HL-60/S4 treated with retinoic acid at 250 ng/mL for 4 days and 3 days (cell line): Measurements from ENCODE around the gene PLXDC1.

Experiments used
- in situ Hi-C: fragments of 300-500 bp; cut with MboI; formaldehyde crosslinking; loops from 2 replicates; pipeline ENCODE4 v1.7.0; 2022; ENCODE audit warnings: low sequenced_read_pairs

Gene PLXDC1

GRCh38 chr17:39151150-39151942 is at the start of gene PLXDC1:
Gene PLXDC1 (minus strand): TSS chr17:39151637. CDS start chr17:39151437, 200 bp downstream.
- in situ Hi-C loops, result loop anchor here (10.0 kb wide), 1 partner anchor 167 kb away; no protein-coding TSS in a partner anchor

- in situ Hi-C loops, result no loop called here
Observed at GRCh38 chr17:39200957-39201510, 49.6 kb upstream of the PLXDC1 start.

DNA sequence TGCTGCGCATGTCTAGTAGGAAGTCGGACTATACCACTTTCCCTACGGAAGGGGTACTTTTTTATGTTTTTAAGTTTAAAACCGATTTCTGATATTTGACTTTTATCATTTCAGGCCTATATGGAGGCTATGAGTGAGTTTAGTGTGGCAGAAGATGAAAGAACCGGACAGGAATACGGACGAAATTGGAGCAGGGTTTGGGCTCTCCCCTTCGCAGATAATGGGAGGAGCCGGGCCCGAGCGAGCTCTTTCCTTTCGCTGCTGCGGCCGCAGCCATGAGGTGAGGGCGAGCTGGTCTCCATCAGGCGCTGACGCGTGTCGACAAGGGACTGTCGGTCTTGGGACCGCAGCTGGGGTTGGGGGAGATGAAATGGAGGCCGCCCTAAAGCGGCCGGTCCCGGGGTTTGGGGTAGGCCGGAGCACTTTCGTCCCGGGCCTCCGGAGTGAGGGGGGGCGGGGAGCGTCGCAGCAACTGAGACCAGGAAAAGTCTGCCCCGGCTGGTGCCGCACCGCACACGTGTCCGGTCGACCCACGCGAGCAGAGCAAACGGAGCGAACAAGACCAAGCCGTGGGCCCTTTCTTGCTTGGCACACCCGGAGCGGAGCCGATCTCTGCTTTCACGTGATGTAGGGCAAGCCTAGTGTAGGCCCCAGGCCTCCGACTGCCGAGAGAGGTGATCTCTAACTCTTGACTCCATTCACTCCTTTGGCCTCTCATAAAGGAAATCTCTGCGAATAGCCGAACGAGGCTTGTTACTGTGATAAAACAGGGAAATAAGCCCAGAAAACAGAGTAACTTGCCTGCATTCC is 48.8 kb upstream of the PLXDC1 start, which contains the start of gene RPL19:
Gene RPL19 (plus strand): TSS at position 214 of the 810 bp plus-strand sequence. CDS start 62 bp downstream, at position 276.
- in situ Hi-C loops, result no loop called here

GRCh38 chr17:39199820-39200069 is 48.3 kb upstream of the PLXDC1 start:
- in situ Hi-C loops, result no loop called here

GRCh38 chr17:39198186-39198566 is 46.7 kb upstream of the PLXDC1 start:
- in situ Hi-C loops, result no loop called here

DNA sequence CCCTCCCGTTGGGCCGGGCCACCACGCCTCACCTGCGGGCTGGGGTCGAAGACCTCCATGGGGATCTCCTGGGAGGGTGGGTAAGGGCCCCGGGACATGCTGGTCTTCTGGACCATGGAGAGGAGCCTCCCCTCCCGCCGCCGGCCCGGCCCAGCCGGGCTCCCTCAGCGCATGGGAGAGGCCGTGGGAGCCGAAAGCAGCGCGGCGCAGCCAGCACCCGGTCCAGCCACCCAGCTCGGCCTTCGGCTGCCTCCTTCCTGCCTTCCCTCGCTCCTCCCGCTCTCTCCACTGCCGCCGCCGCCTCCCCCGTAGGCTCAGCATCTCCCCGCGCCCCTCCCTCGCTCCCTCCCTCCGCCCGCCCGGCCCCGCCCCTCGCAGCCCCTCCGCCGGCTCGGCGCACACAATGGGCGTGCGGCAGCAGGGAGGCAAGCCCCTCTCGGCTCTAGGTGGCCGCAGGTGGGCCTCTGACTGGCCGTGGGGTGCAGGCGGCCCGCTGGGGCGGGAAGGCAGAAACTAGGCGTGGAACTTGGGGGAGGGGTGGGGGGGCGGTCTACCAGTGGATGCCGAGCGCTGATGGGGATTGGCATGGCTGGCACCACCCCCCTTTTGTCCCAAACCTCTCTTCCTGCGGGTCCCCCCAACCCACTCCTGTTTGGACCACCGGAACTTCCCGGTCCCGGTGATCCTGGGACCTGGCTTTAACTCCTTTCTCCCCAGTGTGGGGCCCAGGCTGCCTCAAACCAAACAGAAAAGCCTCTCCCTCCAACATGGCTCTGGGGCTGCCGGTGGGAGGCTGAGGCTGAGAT is 46.1 kb upstream of the PLXDC1 start, which contains the start of gene CACNB1:
Gene CACNB1 (minus strand): TSS at position 290 of the 806 bp plus-strand sequence. CDS start 174 bp downstream, at position 116.
- in situ Hi-C loops, result no loop called here

- in situ Hi-C loops, result no loop called here
Observed at GRCh38 chr17:39196808-39197291, 45.4 kb upstream of the PLXDC1 start.

GRCh38 chr17:39196241-39196807 is 44.9 kb upstream of the PLXDC1 start:
- in situ Hi-C loops, result no loop called here

GRCh38 chr17:39195568-39196160 is 44.2 kb upstream of the PLXDC1 start:
- in situ Hi-C loops, result no loop called here

- in situ Hi-C loops, result no loop called here
Observed at GRCh38 chr17:39194985-39195524, 43.6 kb upstream of the PLXDC1 start.

- in situ Hi-C loops, result no loop called here
Observed at GRCh38 chr17:39194089-39194984, 42.9 kb upstream of the PLXDC1 start.

DNA sequence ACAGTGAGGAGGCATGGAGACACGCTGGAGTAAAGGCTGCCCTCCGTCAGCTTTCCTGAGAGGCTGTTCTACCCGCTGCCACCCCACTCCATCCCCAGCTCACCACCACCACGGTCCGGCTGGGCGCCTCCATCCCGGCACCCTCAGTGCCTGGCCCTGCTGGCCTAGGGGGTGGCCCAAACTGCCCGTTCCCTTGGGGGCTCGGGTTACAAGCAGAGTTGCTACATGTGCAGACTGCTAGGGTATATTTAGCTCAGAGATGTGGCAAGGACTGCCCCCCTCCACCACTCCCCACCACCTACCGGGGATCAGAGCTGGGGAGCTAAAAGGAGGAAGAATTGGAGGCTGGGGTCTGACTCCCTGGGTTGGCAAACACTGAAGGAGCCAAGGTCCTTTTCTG is 41.9 kb upstream of the PLXDC1 start:
- in situ Hi-C loops, result no loop called here

DNA sequence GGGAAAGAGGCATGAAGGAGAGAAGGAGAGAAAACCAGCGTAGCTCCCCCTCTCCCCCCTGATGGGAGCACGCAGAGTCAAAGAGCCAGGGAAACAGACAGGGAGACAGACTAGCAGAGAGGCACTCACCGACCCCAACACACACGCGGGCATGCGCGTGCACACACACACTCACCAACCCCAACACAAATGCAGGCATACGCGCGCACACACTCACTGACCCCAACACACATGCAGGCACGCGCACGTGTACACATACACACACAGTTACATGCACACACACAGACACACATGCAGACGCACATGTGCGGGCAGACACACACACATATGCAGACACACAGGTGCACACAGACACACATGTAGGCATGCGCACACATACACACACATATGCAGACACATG is 41.5 kb upstream of the PLXDC1 start:
- in situ Hi-C loops, result no loop called here

DNA sequence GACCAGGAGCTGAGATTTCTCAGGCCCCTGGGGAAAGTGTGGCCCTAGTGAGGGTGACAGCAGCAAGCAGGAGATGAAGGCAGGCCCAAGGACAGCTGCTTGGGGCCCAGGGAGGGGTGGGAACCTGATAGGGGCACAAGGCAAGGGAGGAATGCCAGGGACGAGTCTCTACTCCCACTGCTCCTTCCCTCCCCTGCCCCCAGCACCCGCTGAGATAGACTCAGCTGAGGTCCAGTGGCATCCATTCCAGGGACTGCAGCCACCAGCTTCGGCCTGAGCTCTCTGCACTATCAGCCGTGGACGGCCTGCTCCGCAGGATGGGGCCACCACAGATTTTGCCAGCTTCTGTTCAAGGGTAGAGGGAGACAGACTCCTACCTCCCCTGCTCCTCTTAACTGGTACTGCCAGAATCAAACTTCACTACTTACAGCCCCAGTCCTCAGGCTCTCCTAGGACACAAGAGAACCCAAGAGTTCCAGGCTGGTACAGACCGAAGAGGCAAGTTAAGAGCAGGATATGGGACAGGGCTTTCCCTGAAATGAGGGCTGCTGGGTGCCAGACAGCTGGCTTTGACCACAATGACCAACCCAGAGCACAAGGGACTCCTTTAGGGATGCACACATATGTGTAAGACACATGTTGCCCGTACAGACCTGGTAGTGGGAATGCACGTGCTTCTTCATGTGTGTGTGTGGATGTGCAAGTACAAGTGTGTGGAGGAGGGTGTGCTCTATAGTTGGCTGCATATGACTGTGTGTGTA is 40.5 kb upstream of the PLXDC1 start:
- in situ Hi-C loops, result no loop called here

DNA sequence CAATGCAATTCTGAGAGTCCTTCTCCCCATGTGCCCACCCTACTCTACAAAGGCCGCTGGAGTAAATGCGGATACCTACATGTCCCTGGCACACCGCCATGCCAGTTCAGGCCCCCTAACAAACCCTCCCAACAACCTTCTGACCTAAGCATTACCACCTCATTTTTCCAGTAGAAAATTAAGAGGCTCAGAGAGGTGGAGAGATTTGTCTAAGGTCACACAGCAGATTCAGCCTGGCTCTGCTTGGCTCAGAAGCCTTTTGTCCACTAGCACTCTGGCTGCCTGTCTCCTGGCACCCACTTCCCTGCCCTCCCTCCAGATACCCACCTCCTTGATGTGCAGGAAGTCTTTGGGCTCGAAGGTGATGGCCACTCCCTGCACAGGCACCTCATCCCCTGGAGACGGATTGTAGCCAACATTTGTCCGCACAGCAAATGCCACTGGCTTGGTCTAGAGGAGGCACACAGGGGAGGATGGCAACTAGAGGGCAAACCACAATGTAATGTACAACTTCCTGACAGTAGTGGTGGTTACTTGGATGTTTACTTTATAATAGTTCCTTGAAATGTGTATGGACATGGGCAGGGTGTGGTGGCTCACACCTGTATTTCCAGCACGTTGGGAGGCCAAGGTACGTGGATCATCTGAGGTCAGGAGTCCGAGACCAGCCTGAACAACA is 35.9 kb upstream of the PLXDC1 start:
- in situ Hi-C loops, result no loop called here

DNA sequence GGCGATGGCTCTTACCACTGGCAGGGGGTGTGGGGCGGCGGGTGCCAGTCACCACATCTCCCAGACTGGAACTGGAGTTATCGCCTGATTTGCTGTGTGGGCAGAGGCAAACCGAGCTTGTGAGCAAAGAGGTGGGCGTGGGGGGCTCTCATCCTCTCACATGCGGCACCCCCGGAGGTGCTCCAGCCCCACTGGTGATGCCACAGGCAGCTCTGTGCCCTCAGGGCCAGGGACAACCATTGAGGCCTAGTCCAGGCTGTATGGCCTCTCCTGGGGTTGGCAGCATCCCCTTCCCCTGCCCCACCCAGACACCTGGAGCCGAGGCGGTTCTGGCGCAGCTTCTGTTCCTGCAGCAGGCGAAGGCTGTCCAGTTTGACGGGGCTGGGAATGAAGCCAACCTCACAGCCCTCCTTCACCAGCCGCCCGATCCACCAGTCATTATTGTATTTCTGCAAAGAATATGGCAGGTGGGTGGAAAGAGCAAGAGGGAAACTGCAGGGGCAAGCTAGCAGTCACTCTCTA is 35.1 kb upstream of the PLXDC1 start:
- in situ Hi-C loops, result no loop called here

DNA sequence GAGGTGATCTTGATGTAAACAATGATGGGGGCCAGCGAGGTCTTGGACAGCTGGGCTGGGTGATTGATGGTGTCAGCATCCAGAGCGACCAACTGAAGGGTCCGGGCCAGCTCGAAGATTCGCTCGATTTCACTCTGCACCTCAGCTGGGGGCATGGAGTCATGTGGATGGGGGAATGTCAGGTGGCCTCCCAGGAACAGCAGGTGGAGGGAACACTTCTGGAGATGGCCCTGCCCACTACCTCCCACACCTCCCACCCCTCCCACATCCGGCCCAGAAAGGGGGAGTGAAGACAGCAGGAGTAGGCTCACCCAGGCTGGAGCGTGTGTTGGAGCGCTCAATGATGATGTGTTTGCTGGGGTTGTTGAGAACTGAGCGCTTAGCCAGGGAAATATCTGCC is 32.3 kb upstream of the PLXDC1 start:
- in situ Hi-C loops, result no loop called here
